HG03354 (cell line): ENCODE results near the gene IFI44.

Source experiments
- ATAC-seq: cut with Tn5 transposase; IDR thresholded peaks from one replicate; pipeline ENCODE4 v1.9.1; 2021; ENCODE audit warnings: mild to moderate bottlenecking; ENCODE audit not compliant: unreplicated experiment, poor library complexity, severe bottlenecking

The IFI44 gene, protein sequence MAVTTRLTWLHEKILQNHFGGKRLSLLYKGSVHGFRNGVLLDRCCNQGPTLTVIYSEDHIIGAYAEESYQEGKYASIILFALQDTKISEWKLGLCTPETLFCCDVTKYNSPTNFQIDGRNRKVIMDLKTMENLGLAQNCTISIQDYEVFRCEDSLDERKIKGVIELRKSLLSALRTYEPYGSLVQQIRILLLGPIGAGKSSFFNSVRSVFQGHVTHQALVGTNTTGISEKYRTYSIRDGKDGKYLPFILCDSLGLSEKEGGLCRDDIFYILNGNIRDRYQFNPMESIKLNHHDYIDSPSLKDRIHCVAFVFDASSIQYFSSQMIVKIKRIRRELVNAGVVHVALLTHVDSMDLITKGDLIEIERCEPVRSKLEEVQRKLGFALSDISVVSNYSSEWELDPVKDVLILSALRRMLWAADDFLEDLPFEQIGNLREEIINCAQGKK

DNA sequence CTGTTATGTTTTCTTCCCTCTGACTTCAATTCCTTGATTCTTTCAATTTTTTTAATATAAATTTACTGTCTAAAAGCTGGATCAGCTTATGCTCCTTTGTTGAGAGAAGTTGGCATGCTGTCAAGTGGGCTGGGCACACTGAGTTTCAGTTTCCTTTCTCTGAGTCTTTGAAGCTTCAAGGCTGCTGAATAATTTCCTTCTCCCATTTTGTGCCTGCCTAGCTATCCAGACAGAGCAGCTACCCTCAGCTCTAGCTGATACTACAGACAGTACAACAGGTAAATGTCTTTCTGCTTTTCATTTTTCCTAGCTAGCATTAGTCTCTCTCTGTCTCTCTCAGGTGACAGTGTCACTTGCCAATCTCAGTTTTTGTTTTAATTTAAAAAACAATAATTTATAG lies at the start of gene IFI44:
Gene IFI44 (plus strand): TSS at position 204 of the 400 bp plus-strand sequence. CDS start 365 bp downstream, outside the sequence.
- ATAC-seq = peak; percentile 90

DNA sequence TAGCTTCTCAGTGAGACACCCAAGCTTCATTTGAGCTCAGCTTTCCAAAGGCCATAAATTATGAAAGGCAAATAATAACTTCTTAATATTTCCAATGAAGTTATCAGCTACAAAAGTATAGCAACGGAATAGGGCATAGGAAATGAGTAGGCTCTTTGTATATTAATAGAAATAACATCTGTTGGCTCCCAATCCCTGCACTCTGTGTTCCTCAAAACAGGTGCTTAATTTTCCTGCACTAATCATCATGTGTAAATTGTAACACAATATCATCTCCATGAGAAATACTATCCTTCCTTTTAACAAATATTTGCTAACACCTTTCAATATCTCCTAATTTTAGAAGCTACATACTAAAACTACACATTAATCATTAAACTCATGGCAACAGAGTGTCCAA lies 48.6 kb upstream of the IFI44 start:
- ATAC-seq = no peak

DNA sequence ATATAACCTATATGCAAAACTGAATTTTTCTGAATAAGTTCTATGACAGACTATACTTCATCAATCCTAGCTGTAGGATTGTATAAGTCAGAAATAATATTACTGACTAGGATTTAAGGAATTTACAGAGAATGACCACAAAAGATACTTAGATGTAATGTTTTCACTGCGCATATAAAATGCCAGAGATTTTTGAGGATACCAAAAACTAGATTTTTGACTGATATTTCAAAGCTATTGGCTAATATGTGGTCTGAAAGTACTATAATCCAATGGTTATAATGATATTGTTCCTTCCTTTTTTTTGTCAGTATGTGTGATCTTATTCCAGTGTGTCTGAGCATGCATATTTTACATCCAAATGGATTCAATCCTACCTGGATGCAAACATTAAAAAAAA lies 46.4 kb upstream of the IFI44 start:
- no peak for ATAC-seq

DNA sequence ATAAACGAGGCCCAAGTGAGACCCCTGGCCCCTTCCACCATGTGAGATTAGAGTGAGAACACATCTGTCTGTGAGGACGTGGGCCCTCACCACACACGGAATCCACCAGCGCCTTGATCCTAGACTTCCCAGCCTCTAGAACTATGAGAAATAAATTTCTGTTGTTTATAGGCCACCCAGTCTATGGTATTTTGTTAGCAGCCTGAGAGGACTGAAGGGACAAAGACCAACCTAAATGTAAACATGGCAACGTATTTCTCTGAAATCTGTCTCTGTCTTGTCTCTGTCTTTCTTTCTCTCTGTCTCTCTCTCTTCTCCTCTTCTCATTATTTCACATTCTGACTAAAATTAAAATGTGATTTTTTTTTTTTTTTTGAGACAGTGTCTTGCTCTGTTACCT lies 45.0 kb upstream of the IFI44 start:
- no peak for ATAC-seq

DNA sequence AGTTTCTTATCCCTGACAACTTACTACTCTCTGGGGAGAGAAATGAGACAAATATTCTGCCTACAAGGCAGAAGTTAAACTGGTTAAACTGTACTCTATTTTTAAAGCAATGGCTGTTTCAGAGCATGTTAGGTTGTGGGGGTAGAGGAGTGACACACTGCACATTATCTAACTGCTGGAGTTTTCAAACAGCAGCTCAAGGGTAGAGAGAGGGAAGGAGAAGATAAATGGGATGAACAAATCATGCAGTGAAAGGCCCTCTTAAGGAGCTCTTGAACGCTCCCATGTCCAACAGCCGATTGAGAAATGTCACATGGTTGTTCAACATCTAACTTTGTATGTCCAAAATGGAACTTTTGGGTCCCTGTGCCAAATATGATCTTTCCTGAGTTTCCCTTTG lies 43.4 kb upstream of the IFI44 start:
- no peak for ATAC-seq

DNA sequence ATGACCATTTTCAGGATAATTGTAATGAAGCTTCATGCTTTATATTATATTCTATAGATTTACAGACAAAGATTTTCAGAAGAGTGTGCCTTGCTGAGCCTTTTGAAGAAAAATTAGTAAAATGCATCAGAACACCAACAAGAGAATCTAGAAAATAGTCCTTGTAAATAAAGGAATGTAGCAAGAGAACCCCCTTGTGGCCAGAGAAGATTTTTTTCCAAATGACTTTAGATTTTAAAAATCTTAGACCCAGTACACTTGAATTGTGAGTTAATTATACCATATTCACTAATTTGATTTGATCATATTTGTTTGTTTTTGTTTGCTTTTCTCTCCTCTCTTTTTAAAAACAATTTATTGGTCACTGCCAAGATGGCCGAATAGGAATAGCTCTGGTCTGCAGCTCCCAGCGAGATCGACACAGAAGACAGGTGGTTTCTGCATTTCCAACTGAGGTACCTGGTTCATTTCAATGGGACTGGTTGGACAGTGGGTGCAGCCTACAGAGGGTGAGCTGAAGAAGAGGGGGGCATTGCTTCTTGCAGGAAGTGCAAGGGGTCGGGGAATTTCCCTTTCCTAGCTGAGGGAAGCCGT lies 42.2 kb upstream of the IFI44 start:
- no peak for ATAC-seq

DNA sequence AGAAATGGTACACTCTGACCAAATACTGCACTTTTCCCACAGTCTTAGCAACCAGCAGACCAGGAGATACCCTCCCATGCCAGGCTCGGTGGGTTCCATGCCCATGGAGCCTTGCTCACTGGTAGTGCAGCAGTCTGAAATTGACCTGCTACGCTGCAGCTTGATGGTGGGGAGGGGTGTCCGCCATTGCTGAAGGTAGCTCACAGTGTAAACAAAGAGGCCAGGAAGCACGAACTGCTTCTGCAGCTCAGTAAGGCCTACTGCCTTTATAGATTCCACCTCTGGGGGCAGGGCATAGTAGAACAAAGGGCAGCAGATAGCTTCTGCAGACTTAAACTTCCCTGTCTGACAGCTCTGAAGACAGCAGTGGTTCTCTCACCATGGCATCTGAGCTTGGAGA lies 41.7 kb upstream of the IFI44 start:
- no peak for ATAC-seq

DNA sequence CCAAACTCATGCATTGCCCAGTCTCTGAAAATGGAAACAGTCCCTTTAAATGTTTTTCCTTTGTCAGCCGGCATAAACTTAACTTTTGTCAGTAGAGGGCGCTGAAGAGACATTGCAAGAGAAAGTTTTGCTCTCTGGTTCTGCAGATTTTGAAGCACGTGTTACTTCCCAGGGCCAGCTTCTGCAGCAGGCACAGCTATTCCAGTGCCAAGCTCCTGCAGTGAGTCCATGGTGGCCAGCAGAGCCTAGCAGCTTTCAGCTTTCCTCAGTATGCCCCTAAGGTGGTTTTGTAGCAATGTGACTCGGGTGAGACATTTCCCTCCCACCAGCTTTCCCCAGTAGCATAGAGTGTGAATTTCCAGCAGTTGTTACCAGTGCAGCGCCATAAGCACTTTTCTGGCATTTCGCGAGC lies 32.0 kb upstream of the IFI44 start:
- peak; percentile 54 for ATAC-seq

DNA sequence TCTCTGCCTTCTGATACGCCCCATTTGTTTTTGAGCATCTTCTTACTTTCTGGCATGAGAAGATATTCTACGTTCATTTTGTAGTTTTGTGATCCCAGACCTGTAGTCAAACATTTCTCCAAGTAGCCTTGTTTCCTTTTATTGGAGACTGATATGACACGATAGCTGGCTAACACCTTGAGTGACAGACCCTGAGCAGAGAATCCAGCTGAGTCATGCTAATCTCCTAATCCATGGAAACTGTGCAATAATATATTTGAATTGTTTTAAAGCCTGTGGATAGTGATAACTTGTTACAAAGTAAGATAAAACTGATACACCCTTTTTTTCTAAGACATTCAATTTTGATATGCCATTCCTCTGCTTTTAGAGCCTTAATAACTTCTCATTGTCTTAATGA lies 30.6 kb upstream of the IFI44 start:
- ATAC-seq = no peak

DNA sequence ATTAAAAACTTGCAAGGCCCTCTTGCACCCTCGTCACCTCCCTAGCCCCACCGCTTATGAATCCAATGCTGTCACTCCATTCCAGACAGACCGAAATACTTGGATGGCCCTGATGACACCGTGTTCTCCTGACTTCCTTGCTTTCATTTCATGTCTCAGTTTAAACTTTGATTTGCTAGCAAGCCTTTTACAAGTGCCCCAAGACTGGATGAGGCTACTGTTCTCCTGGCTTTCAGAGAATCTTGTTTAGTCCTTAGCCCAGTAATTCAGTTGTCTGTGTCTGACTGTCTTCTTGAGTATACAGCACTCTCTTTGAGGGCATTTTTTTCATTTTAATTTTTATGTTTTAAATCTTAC lies 30.2 kb upstream of the IFI44 start:
- ATAC-seq = peak; percentile 14

DNA sequence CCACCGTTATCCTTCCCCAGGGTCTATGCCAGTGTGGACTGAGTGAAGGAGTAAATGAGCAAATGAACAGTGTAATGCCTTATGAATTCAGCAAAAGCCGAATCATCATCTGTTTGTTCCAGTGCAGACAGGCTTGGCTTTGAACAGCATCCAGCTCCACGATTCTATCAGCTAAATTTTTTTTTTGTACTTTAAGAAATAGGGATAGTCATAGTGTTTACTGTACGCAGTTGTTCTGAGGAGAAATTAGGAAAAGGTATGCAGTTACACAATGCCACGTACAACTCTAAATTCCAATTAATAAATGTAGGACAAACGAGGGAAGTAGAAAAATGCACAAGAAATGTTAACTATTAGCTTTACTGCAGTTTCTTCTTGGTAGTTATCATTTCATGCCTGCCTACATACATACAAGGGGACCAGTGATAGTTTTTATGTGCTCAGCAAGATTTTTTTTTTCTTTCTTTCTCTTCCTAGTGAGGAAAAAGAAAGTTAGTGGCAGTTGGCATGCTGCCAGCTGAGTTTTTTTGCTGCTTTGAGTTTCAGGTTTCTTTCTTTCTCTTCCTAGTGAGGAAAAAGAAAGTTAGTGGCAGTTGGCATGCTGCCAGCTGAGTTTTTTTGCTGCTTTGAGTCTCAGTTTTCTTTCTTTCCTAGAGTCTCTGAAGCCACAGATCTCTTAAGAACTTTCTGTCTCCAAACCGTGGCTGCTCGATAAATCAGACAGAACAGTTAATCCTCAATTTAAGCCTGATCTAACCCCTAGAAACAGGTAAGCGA lies 29.6 kb upstream of the IFI44 start, which contains the start of gene IFI44L:
Gene IFI44L (plus strand): TSS at position 646 of the 777 bp plus-strand sequence. CDS start 7,468 bp downstream, outside the sequence.
- peak; percentile 43 for ATAC-seq

DNA sequence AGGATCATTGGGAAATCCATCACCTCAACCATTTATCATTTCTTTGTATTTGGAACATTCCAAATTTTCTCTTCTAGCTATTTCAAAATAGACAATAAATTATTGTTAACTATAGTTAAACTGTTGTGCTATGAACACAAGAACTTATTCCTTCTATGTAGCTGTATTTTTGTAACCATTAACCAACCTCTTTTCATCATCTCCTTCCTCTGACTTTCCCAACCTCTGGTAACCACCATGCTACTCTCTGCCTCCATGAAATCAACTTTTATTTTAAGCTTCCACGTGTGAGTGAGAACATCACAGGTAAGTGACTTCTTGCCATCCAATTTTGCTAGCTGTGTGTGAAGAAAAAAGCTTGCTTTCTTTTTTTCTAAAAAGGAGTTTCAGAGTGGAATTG lies 29.0 kb upstream of the IFI44 start:
- no peak for ATAC-seq

DNA sequence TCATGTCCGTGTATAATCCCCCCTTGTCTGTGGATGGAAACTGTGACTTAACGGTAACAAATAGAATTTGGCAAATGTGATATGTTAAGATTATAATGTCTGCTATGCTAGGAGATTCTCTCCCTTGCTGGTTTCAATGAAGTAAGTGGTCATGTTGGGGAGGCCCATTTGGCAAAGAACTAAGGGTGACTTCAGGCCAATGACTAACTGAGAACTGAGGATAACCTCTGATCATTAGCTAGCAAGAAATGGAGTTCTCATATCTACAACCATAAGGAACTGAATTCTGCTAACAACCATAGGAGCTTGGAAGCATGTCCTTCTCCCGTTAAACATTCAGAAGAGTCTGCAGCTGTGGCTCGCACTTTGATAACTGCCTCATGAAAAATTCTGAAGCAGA lies 27.1 kb upstream of the IFI44 start:
- ATAC-seq = peak; percentile 28

DNA sequence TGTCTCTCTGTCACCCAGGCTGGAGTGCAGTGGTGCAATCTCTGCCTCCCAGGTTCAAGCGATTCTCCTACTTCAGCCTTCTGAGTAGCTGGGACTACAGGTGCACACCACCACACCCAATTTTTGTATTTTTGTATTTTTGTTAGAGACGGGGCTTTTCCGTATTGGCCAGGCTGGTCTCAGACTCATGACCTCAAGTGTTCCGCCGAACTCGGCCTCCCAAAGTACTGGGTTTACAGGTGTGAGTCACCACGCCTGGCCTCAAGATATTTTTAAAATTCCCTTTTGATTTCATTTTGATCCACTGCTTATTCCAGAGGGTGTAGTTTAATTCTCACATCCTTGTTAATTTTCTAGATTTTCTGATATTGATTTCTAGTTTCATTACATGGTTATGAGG lies 25.6 kb upstream of the IFI44 start:
- ATAC-seq = no peak

DNA sequence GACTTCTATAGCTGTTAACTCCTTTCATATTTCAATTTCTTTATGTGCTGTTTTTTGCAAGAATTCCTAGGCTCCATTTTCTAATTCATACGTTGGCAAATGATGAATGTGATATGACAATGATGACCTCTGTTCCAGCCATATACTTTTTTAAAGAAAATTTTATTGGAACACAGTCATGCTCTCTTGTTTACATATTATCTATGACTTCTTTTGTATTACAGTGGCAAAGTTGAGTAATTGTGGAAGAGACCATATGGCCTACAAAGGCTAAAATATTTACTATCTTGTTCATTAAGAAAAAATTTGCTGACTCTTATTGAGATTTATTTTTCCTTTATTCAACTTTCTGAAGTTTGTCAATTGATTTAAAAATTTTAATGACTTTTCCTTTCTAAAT lies 22.3 kb upstream of the IFI44 start:
- no peak for ATAC-seq

DNA sequence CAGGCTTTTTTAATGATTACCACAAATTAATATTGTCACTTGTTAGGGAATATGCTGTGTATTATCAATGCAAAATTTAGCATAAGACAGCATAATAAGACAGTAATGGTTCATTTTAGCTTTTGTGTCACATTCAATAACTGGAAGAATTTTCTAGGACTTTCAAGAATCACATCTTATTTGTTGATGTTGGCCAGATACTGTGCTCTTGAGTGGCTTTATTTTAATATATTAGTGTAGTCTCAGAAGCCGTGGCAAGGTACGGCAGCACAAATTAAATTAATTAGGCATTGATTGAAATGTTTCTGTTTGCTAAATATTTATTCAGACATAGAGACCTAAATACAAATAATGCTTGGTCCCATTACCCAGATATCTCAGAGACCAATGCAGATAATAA lies 19.0 kb upstream of the IFI44 start:
- ATAC-seq = no peak

DNA sequence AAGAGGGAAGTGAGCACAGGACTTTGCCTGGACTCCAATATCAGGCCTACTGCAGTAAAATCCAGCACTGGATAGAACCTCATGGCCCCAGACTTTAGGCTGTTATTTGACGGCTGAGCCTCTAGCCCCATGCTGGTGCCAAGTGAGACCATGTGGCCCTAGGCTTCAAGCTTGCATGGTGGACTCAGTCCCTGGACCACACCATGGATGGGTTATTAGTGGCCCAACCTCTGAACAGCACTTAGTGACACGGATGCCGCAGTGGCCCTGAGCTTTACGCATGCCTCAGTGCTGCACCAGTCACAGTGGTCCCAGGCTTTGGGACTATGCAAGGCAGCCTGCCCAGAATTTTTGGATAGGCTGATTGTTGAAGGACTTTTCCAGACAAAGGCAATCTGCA lies 16.4 kb upstream of the IFI44 start:
- no peak for ATAC-seq

DNA sequence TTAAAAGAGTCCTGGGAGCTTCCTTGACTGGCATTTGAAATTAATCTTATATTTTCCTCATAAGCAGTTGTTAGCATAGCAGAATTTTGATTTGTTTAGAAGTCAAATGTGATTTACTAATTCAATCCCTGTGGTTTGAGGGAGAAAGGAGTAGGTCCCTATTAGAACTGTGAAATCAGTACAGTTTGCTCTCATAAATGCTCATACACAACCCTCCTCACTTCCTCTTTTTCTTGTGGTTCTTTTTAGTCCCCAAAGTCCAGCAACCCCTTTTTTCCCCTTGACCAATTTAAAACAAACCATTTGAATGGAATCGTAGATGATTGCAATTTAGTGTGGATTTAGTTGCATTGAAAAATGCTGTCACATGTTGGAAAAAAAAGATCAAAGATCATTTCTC lies 9.2 kb upstream of the IFI44 start:
- peak; percentile 47 for ATAC-seq

DNA sequence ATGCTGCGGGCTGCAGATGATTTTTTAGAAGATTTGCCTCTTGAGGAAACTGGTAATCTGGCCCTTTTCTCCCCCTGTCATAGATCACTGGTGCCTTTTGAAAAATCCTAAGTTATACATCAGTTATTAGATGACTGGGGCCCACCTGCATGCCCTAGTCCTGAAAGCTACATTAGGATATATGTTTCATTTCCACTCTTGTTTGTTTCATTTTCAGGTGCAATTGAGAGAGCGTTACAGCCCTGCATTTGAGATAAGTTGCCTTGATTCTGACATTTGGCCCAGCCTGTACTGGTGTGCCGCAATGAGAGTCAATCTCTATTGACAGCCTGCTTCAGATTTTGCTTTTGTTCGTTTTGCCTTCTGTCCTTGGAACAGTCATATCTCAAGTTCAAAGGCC lies 8.1 kb upstream of the IFI44 start:
- ATAC-seq = no peak

DNA sequence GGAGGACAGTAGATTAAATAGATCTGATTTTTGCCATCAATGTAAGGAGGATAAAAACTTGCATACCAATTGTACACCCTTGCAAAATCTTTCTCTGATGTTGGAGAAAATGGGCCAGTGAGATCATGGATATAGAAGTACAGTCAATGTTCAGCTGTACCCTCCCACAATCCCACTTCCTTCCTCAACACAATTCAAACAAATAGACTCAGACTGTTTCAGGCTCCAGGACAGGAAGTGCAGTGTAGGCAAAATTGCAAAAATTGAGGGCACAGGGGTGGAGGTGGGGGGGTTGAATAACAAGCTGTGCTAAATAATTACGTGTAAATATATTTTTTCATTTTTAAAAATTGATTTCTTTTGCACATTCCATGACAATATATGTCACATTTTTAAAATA lies 3.9 kb upstream of the IFI44 start:
- ATAC-seq = no peak

DNA sequence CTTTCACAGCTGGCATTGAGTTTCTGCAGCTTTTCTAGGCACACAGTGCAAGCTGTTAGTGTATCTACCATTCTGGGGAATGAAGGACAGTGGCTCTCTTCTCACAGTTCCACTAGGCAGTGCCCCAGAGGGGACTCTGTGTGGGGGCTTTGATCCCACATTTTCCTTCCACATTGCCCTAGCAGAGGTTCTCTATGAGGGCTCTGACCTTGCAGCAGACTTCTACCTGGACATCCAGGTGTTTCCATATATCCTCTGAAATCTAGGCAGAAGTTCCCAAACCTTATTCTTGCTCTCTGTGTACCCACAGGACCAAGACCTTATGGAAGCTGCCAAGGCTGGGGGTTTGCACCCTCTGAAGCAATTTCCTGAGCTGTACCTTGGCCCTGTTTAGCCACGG lies 2.4 kb upstream of the IFI44 start:
- no peak for ATAC-seq
